NCI-H2227 treated with DMSO at 0.1 percent for 48 hours (cell line): ENCODE data around the gene TIMM29.
A peak's percentile ranks its signal among the peaks of the same experiment; 100 is the strongest.
"Not testable (repeated sequence)": the region's sequence is repeated elsewhere in the genome, so short reads cannot be mapped to it uniquely, and the experiment has no call there.

ENCODE experiments used
- DNase-seq: peaks from one replicate; lab custom pipeline; 2025; lab: John Stamatoyannopoulos, UW

Gene TIMM29

DNA sequence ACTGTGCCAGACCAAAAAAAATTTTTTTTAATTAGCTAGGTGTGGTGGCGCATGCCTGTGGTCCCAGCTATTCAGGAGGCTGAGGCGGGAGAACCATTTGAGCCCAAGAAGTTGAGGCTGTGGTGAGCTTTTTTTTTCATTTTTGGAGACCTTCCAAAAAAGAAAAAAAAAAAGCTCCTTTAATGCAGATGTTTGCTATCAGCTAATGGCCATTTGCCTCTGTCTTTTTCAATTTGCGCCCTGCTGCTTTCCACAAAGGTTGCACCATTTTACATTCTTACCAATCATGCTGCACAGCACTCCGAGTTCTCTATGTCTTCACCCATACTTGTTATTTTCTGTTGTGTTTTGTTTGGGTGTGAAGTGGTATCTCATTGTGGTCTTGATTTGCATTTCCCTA lies 16.7 kb downstream of the TIMM29 start:
- DNase-seq, result no peak

DNA sequence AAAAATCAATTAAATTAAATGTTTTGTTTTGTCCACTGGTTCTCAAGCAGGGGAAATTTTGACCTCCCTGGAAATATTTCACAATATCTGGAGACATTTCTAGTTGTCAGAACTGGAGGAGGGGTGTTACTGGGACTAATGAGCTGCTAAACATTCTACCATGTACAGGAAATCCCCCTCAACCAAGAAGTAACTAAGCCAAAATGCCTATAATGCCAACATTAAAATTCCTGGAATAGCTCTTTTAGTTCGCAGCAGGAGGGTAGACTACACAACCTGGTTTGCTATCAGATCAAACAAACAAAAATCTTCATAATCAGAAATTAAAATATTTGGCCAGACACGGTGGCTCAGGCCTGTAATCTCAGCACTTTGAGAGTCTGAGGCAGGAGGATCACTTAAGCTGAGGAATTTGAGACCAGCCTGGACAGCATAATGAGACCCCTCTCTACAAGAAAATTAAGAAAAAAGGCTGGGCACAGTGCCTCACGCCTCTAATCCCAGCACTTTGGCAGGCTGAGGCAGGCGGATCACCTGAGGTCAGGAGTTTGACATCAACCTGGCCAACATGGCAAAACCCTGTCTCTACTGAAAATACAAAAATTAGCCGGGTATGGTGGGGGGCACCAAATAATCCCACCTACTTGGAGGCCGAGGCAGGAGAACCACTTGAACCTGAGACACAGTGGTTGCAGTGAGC lies 18.5 kb downstream of the TIMM29 start:
- DNase-seq, result no peak

DNA sequence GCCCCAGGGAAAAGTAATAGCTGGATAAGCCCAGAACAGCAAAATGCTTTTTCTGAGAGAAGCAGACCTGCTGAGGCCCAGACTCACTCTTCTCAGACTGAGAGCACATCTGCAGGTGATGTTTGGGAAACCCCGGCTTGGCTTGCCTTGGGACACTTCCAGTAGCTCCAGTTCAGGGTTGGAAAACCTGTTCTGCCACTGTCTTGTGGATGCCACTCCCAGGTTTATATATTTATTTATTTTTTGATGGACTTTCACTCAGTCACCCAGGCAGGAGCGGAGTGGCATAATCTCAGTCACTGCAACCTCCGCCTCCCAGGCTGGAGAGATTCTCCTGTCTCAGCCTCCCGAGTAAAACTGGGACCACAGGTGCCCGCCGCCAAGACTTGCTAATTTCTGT lies 24.2 kb downstream of the TIMM29 start:
- DNase-seq, result no peak

DNA sequence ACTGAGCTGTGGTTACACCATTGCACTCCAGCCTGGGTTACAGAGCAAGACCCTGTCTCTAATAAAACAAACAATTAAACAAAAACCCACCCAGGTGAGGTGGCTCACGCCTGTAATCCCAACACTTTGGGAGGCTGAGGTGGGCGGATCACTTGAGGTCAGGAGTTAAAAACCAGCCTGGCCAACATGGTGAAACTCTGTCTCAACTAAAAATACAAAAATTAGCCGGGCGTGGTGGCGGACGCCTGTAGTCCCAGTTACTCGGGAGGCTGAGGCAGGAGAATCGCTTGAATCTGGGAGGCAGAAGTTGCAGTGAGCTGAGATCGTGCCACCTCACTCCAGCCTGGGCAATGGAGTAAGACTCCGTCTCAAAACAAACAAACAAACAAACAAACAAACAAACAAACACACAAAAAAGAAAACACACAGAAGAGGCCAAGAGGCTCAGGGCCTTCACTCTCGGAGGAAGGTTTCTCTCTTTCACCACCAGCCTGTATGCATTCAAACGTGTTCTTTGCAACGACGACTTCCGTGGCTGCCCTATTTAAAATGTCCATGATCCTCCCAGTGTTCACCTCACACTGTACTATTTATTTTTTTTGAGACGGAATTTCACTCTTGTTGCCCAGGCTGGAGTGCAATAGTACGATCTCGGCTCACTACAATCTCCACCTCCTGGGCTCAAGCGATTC lies 30.8 kb downstream of the TIMM29 start:
- not testable (repeated sequence) for DNase-seq

DNA sequence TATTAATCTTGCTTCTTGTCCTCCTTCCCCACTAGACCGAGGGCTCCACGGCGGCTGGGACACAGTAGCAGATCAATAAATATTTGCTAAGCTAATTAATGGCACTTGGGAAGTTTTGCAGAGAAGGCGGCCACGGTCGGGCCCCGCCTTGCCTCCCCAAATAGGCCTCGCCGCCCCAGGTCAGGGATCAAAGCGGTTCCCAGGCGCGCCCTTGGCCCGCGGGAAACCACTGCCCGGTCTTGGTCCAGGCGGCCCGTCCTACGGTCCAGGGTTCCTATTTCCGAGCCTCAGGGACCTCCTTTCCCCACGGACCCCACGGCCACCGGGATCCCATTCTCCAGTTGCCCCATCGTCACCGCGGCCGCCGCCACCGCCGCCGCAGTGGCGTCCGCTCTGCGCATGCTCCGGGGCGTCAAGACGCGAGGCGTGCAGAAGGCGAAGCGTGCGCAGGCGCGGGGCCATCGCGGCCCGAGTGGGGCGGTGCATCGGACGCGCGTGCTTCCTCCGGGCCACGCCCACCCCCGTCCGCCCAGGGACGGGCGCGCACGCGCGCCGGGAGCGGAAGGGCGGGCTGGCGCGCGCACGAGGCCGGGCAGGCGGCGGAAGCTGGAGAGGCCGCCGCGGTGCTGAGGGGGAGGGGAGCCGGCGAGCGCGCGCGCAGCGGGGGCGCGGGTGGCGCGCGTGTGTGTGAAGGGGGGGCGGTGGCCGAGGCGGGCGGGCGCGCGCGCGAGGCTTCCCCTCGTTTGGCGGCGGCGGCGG lies 31.9 kb downstream of the TIMM29 start, which contains the start of gene SMARCA4:
TSS of gene SMARCA4 (plus strand) at position 717 of the 759 bp plus-strand sequence. CDS start 23,122 bp downstream, outside the sequence.
- DNase-seq, result peak; percentile 86

DNA sequence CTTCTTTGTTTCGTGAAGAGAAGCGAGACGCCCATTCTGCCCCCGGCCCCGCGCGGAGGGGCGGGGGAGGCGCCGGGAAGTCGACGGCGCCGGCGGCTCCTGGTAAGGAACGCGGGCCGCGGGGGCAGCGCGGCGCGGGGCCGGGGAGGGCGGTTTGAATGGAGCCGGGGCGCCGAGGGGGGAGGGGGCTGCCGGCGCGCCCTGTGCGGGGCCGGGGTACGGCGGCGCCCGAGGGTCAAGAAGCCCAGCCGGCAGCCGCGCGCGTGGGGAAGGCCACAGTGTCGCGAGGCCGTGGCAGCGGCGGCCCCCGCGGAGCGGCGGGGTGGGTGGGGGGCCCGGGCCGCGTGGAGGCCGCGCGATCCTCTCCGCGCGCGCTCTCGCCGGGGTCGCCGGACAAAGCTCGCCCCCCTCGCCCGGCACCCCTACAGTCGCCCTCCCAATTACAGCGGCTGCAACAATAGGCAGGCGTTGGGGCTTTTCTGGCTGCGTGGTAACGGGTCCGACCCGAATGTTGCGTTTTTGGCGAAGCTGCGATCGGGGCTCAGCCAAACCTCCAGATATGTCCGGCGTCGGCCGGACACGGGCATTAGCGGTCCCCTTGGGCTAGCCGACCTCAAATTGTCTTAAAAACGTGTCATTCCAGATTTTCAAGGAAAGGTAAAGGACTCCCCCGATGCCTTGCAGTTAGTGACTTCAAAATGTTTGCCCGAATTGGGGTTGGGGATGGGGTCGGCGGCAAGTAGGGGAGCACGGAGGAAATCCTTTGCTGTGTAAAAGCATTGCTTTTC lies 32.7 kb downstream of the TIMM29 start:
- DNase-seq, result no peak

DNA sequence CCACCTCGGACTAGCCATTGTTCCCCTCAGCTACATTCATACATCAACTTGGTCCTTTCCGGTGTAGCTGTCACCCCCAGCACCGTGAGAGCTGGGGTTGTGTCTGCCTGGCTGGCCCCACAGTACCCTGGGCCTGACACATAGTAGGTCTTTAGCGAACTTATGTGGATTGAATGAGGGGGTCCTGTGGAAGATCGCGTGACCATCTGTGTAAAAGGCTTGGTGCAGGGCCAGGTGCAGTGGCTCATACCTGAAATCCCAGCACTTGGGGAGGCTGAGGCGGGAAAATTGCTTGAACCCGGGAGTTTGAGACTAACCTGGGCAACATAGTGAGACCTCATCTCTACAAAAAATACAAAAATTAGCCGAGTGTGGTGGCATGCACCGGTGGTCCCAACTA lies 34.3 kb downstream of the TIMM29 start:
- DNase-seq, result no peak

DNA sequence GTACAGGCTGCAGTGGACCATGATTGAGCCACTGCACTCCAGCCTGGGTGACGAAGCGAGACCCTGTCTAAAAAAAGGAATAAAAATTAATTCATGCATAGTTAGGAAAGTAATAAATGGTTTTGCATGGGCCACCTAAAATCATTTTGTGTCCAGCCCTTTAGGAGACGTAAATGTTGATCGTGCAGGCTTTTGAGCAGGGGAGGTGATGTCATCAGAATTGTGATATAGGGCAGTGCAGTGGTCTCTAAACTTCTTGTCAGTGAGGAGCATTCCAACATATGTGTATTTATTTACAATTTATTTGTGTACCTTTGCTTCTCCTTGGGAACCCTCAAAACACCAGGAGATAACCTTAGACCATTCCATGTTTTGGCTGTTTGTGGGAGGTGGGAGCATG lies 35.3 kb downstream of the TIMM29 start:
- no peak for DNase-seq

DNA sequence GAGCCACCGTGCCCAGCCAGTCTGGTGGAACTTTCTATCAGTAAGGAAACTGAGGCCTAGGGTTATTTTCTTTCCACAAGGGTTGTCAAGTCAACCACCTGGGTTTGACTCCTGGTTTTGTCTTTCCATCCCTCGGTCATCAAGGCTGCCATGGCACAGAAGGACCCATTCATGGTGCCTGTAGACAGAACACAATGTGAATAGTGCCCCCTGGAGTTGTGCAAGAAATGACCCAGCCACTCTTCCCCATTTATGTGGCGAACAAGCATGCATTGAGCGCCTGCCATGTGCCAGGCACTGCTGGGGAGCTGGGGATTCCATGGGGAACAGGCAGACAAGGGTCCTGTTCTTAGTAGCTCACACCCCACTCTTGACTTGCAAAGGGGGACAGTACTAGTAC lies 36.3 kb downstream of the TIMM29 start:
- DNase-seq, result no peak

DNA sequence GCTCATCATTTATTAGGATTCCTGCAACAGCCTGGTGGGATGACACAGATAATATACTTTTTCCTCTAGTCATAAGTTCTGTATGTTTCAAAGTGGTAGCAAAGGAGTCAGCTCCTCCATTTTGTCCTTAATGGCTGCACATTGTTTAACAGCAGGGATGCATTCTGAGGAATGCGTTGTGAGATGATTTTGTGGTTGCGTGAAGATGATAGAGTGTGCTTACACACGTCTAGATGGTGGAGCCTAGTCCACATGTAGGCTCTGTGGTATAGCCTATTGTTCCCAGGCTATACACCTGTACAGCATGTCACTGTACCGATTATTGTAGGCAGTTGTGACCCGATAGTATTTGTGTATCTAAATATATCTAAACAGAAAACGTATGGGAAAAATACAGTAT lies 36.8 kb downstream of the TIMM29 start:
- DNase-seq, result no peak

DNA sequence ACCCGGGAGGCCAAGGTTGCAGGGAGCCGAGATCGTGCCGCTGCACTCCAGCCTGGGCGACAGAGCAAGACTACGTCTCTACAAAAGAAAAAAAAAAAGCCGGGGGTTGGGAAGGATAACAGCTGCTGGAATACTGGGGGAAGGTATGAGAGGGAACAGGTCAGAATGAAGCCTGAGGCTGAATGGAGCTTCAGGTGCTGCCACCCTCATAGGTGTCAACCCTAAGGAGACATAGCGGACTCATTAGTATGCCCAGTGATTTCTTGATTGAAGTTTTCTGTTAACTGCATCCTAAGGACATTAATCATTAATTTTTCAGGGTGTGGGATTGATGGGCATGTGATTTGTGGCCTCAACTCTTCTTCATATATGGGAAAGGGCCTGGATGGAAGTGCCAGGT lies 38.2 kb downstream of the TIMM29 start:
- no peak for DNase-seq

DNA sequence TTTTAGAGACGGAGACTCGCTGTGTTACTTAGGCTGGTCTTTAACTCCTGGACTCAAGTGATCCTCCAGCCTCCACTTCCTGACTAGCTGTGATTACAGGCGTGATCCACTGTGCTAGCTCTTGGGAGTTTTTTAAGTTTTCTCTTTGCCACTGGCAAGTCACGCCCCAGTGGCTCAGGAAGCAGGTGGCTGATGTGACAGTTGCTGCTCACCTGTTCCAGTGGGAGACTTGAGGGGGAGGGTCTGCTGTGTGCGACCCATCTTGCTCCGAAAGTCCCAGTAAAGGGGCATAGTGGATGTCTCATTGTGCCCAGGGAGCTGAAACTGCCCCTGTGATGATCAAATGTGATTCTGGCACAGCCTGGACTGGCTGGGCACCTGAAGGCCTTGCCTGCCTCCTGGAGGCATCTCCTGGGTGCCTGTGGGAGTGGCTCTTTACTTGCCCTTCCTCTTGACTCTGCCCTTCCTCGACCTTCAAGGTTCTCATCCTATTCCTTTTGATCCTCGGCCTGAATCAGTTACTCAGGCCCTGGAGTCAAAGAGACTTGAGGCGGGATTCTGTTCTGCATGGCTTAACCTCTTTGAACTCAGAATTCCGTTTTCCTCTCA lies 40.0 kb downstream of the TIMM29 start:
- no peak for DNase-seq

DNA sequence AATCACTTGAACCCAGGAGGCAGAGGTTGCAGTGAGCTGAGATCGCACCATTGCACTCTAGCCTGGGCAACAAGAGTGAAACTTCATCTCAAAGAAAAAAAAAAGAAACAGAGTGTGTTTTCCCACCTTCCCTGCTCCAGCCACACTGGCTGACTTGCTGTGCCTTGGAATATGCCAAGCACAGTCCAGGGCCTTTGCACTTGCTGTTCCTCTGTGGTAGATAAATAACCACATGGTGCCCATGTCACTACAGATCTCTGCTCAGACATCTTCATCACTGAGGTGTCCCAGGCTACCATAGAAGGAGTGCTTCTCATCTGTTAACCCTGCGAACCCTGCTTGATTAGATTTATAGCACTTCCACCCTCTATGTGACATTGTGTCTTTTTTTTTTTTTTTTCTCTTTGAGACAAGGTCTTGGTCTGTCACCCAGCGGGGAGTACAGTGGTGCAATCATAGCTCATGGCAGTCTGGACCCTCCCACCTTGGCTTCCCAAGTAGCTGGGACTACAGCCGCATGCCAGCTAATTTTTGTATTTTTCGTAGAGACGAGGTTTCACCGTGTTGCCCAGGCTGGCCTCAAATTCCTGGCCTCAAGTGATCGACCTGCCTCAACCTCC lies 42.6 kb downstream of the TIMM29 start:
- DNase-seq, result no peak

DNA sequence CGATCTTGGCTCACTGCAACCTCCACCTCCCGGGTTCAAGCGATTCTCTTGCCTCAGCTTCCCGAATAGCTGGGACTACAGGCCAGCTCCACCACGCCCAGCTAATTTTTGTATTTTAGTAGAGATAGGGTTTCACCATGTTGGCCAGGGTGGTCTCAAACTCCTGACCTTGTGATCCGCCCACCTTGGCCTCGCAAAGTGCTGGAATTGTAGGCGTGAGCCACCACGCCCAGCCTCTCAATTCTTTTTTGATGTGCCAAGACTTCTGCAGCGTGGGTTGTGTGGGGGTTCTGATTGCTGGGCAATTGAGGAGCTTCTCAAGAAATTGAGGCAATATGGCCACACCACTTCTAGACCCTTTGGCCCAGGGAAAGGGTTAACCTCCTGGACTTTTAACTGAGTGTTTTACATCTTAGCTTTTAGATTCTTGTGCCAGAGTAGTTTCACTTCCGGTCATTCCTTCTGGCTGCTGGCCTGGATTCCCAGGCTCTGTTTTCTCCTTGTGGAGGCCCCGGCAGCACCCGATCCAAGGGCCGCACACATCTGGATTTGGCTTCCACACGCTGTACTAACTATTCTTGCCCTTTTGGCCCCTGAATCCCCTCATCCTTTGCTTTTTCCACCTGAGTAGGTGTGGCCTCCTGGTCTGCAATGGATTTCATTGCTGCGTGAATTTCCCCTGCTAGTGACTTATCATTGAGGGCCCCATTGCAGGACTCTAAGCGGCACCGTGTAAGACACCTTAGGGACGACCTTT lies 46.9 kb downstream of the TIMM29 start:
- DNase-seq, result no peak

DNA sequence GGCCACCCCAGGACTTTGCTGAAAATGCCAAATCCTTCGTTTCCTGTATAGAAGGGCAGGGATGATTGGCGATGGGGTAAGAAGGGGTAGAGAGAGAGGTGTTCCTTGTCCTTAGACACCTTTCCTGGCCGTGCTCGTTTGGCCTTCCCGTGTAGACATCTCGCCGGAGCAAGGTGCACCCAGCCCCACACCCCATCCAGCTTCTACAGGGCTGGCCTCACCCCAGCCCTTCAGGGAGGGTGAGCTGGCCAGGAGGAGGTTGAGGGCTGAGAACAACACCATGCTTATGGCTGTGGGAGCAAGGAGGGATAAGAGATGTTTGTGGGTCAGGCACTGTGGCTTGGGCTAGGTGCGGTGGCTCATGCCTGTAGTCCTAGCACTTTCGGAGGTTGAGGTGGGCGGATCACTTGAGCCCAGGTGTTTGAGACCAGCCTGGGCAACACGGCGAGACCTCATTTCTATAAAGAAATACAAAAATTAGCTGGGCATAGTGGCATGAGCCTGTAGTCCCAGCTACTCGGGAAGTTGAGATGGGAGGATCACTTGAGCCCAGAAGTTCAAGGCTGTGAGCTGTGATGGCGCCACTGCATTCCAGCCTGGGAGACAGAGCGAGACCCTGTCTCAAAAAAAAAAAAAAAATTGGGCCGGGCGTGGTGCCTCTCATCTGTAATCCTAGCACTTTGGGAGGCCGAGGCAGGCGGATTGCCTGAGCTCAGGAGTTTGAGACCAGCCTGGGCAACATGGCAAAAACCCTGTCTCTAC lies 47.7 kb downstream of the TIMM29 start:
- DNase-seq, result no peak

DNA sequence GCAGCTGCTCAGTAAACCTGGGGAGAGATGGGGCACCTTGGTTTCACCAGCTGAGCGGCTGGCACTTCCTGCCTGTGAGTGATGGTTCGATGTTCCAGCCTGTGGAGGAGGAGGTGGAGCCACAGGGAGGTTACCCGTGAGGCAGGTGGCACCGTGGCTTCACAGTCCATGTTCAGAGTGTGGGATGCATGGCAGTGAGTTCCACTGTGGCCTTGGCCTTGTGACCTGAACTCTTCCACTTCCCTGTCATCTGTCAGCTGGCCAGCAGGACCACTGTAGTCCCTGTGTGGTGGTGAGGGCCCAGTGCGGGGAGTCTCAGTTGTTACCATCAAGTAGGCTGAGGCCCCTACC lies 49.1 kb downstream of the TIMM29 start:
- DNase-seq, result no peak
